ENCODE measurements around the gene ERMARD.

ERMARD gene

GRCh38 chr6:169803271-169803811, 51.9 kb downstream of the ERMARD start:
- no peak for DNase-seq

- no peak for DNase-seq
Observed at GRCh38 chr6:169803816-169804340, 52.5 kb downstream of the ERMARD start.

GRCh38 chr6:169804427-169804826, 53.0 kb downstream of the ERMARD start:
- no peak for DNase-seq

- DNase-seq: no peak
Observed at GRCh38 chr6:169805242-169805838, 53.9 kb downstream of the ERMARD start.

- no peak for DNase-seq
Observed at GRCh38 chr6:169806701-169807100, 55.3 kb downstream of the ERMARD start.

GRCh38 chr6:169807229-169807628, 55.8 kb downstream of the ERMARD start:
- DNase-seq: no peak

GRCh38 chr6:169807699-169808607, 56.5 kb downstream of the ERMARD start:
- DNase-seq: no peak

GRCh38 chr6:169808608-169808967, 57.2 kb downstream of the ERMARD start:
- DNase-seq: no peak

- DNase-seq: no peak
Observed at GRCh38 chr6:169809386-169809785, 58.0 kb downstream of the ERMARD start.

GRCh38 chr6:169810066-169810989, 58.9 kb downstream of the ERMARD start:
- DNase-seq: no peak

- no peak for DNase-seq
Observed at GRCh38 chr6:169811072-169811471, 59.6 kb downstream of the ERMARD start.

- DNase-seq: no peak
Observed at GRCh38 chr6:169811521-169812256, 60.3 kb downstream of the ERMARD start.

GRCh38 chr6:169812257-169812644, 60.8 kb downstream of the ERMARD start:
- DNase-seq: no peak

GRCh38 chr6:169813969-169814368, 62.5 kb downstream of the ERMARD start:
- no peak for DNase-seq

GRCh38 chr6:169816054-169816453, 64.6 kb downstream of the ERMARD start:
- DNase-seq: no peak

- DNase-seq: no peak
Observed at GRCh38 chr6:169816975-169817374, 65.6 kb downstream of the ERMARD start.

GRCh38 chr6:169820358-169820757, 68.9 kb downstream of the ERMARD start:
- DNase-seq: no peak

GRCh38 chr6:169824021-169824420, 72.6 kb downstream of the ERMARD start:
- no peak for DNase-seq

GRCh38 chr6:169824848-169825557, 73.6 kb downstream of the ERMARD start:
- no peak for DNase-seq

- DNase-seq: no peak
Observed at GRCh38 chr6:169825558-169826225, 74.3 kb downstream of the ERMARD start.

GRCh38 chr6:169826697-169827096, 75.3 kb downstream of the ERMARD start:
- DNase-seq: no peak
